A204.1 (cell line): ENCODE measurements around the gene PEX6.

Experiments used
- FAIRE-seq: peaks from 2 replicates; lab custom pipeline; 2012; peaks lifted over from hg19 to GRCh38; lab: Jason Lieb, UNC

PEX6 gene

GRCh38 chr6:42933205-42933604, 45.8 kb downstream of the PEX6 start:
- FAIRE-seq: no peak

DNA sequence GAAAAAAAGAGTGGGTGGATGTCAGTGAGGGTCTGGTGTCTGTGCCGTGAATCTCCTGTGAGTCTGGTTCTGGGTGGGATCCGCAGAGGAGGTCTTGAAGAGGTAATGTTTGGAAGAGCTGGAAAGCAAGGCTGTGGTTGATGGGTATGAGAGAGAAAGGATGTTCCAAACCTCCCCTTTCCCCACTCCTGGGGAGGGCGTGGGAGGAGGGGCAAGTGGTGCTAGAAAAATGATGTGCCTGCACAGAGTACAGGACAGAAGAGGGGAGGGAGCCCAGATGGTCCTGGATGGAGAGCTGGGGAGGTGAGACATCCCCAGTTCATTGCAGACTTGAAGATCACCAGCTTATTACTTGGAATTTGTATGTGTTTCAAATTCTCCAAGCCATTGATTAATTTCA, 46.6 kb downstream of the PEX6 start:
- FAIRE-seq: no peak

GRCh38 chr6:42929821-42930360, 49.1 kb downstream of the PEX6 start:
- no peak for FAIRE-seq

- FAIRE-seq: peak; percentile 94
Observed at GRCh38 chr6:42928986-42929820, 49.8 kb downstream of the PEX6 start, which contains the start of gene CNPY3. CNPY3 (plus strand) TSS chr6:42929480; CDS start chr6:42929571, 91 bp downstream.

GRCh38 chr6:42925248-42925857, 53.6 kb downstream of the PEX6 start:
- no peak for FAIRE-seq

DNA sequence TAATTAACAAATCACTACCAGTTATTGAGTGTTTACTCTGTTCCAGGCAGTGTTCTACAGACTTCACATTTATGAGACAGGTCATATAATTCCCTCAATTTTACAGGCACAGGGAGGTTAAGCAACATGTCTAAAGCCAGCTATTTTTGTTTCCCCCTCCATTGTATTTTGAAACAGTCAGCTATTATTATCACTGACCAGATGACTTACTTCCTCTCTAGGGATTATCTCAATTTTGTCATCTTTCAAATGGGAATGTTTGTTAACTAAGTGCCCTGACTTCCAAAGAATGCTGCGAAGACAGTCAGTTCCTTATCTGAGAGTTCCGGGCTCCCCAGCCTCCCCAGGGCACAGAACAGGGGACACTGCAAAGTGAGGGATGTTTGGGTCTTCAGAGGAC, 55.3 kb downstream of the PEX6 start:
- no peak for FAIRE-seq

- no peak for FAIRE-seq
Observed at GRCh38 chr6:42921801-42922200, 57.2 kb downstream of the PEX6 start.

- no peak for FAIRE-seq
Observed at GRCh38 chr6:42916288-42916687, 62.7 kb downstream of the PEX6 start.

DNA sequence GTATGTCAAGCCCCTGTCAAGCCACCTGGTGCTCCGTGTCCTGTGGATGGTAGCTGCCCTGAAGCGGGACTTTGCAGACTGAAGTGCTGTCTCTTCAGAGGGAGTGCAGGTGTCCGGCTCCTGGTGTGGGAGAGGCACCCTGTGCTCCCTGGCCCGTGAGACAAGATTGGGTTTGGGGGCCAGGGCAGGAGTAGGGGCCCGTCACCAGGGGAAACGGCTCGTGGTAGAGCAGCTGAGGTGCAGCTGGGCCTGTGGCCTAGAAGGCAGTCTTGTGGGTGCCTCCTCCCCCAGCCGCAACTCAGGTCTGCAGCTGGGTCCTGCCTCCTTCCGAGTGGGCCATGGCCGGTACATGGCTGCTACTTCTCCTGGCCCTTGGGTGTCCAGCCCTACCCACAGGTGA, 63.2 kb downstream of the PEX6 start, which contains the start of gene PTCRA:
Gene PTCRA (plus strand): TSS at position 322 of the 400 bp plus-strand sequence. CDS start 17 bp downstream, at position 339.
- FAIRE-seq: no peak

DNA sequence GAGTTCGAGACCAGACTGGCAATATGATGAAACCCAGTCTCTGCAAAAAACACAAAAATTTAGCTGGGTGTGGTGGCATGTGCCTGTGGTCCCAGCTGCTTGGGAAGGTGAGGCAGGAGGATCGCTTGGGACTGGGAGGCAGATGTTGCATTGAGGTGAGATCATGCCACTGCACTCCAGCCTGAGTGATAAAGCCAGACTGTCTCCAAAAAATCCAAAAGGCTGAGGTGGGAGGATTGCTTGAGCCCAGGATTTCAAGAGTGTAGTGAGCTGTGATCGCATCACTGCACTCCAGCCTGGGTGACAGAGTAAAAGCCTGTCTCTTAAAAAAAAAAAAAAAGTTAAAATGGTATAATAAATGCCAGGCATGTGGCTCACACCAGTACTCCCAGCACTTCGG, 64.4 kb downstream of the PEX6 start:
- FAIRE-seq: no peak
